SK-N-SH (cell line): ENCODE measurements around the gene RAMACL. TPM values are rescaled to one million over a fixed set of nuclear protein-coding genes. Genes with fewer than 3 reads are reported as not detected.

Experiments used
- CTCF ChIA-PET: fragments of 300-600, 350-600 bp; formaldehyde crosslinking; extraction: SDS; loops from one replicate; lab custom pipeline; 2021; lab: Yijun Ruan, JAX
- POLR2A ChIA-PET: fragments of 350-600 bp; sonication (Branson Sonifier 250); formaldehyde crosslinking; extraction: SDS; loops from one replicate; lab custom pipeline; 2020; ENCODE audit warnings: antibody characterized with exemption, inconsistent platforms; lab: Yijun Ruan, JAX
- DNase-seq: peaks from one replicate; pipeline ENCODE4 v3.0.0; 2012
- H2AFZ ChIP-seq: fragments of 200-600 bp; sonication (generic); 2 replicates; pipeline ENCODE4 v1.8.1; 2016; ENCODE audit warnings: antibody characterized with exemption, mild to moderate bottlenecking, low read depth
- H3F3A ChIP-seq: fragments of 200-600 bp; sonication (generic); replicated peaks from 2 replicates; pipeline ENCODE3; 2016; ENCODE audit warnings: antibody characterized with exemption, mild to moderate bottlenecking; ENCODE audit not compliant: insufficient read depth
- H3K27ac ChIP-seq, 2 experiments: fragments of 200-500 bp in 1 of 2; fragments of 200-600 bp in 1 of 2; sonication (Bioruptor generic) in 1 of 2; sonication (generic), shearing (Covaris generic) in 1 of 2; 2 replicates each; pipeline versions ENCODE4 v1.5.1 to v1.6.1; 2014 to 2016; ENCODE audit warnings: low read depth in 2 of 2, inconsistent platforms in 1 of 2, low read length in 1 of 2, mild to moderate bottlenecking in 1 of 2, mixed read lengths in 1 of 2
- H3K27me3 ChIP-seq: fragments of 200-600 bp; sonication (generic), shearing (Covaris generic); 2 replicates; pipeline ENCODE4 v1.6.1; 2016; ENCODE audit warnings: mixed run types; ENCODE audit not compliant: insufficient read depth
- H3K36me3 ChIP-seq, 2 experiments: fragments of 200-500 bp in 1 of 2; fragments of 200-600 bp in 1 of 2; sonication (Bioruptor generic) in 1 of 2; sonication (generic) in 1 of 2; replicated peaks in 1 of 2; 2 replicates each; pipeline versions ENCODE3 to v1.5.1; 2014 to 2016; ENCODE audit warnings: low read length in 1 of 2, mild to moderate bottlenecking in 1 of 2; ENCODE audit not compliant: insufficient read depth in 2 of 2, control insufficient read depth in 1 of 2
- H3K4me1 ChIP-seq, 2 experiments: fragments of 200-500 bp in 1 of 2; fragments of 200-600 bp in 1 of 2; sonication (Bioruptor generic) in 1 of 2; sonication (generic), shearing (Covaris generic) in 1 of 2; 2 replicates each; pipeline versions ENCODE4 v1.5.1 to v1.6.1; 2014 to 2016; ENCODE audit warnings: low read depth in 1 of 2, low read length in 1 of 2, mixed run types in 1 of 2; ENCODE audit not compliant: insufficient read depth in 2 of 2, control insufficient read depth in 1 of 2
- H3K4me2 ChIP-seq: fragments of 200-600 bp; sonication (generic), shearing (Covaris generic); 2 replicates; pipeline ENCODE4 v1.6.1; 2017; ENCODE audit warnings: mixed run types
- H3K4me3 ChIP-seq, 2 experiments: fragments of 200-500 bp in 1 of 2; fragments of 200-600 bp in 1 of 2; sonication (Bioruptor generic) in 1 of 2; sonication (generic), shearing (Covaris generic) in 1 of 2; 2 replicates each; pipeline versions ENCODE4 v1.5.1 to v1.8.1; 2014 to 2016; ENCODE audit warnings: low read depth in 2 of 2, inconsistent platforms in 1 of 2, low read length in 1 of 2, mild to moderate bottlenecking in 1 of 2, mixed read lengths in 1 of 2, moderate library complexity in 1 of 2
- H3K79me2 ChIP-seq: fragments of 200-600 bp; sonication (generic); 2 replicates; pipeline ENCODE4 v1.8.1; 2017; ENCODE audit warnings: mild to moderate bottlenecking; ENCODE audit not compliant: insufficient read depth
- H3K9ac ChIP-seq: fragments of 200-600 bp; sonication (generic); 2 replicates; pipeline ENCODE4 v1.6.1; 2017; ENCODE audit warnings: mixed run types
- H3K9me2 ChIP-seq: fragments of 200-600 bp; sonication (generic); 2 replicates; pipeline ENCODE4 v1.6.1; 2017; ENCODE audit warnings: mixed run types
- H3K9me3 ChIP-seq: fragments of 200-600 bp; sonication (generic); 2 replicates; pipeline ENCODE4 v1.6.1; 2017; ENCODE audit warnings: mixed run types, mild to moderate bottlenecking, moderate library complexity
- H4K20me1 ChIP-seq: fragments of 200-600 bp; sonication (generic); 2 replicates; pipeline ENCODE4 v1.6.1; 2017; ENCODE audit warnings: mild to moderate bottlenecking, mixed run types; ENCODE audit not compliant: insufficient read depth
- CHD2 ChIP-seq: fragments of 150-350 bp; IDR thresholded peaks from 2 replicates; pipeline ENCODE4 v1.6.1; 2018; ENCODE audit warnings: low read length; ENCODE audit not compliant: partially characterized antibody
- CTCF ChIP-seq: fragments of 200-600 bp; sonication (generic); IDR thresholded peaks from 2 replicates; pipeline ENCODE4 v1.6.1; 2017; ENCODE audit warnings: antibody characterized with exemption, mild to moderate bottlenecking, moderate library complexity
- ELF1 ChIP-seq: IDR thresholded peaks from 2 replicates; pipeline ENCODE4 v1.4.0; 2012
- EP300 ChIP-seq, 2 experiments: IDR thresholded peaks; 2 replicates each; pipeline versions ENCODE4 v1.4.0 to v1.6.1; 2012; ENCODE audit warnings: borderline replicate concordance in 1 of 2, low read depth in 1 of 2, low read length in 1 of 2
- EZH2phosphoT487 ChIP-seq: fragments of 200-600 bp; sonication (generic); IDR thresholded peaks from 2 replicates; pipeline ENCODE4 v1.6.1; 2017; ENCODE audit warnings: low read depth, mixed run types, mild to moderate bottlenecking, antibody characterized with exemption, moderate library complexity, borderline replicate concordance
- FOSL2 ChIP-seq: IDR thresholded peaks from 2 replicates; pipeline ENCODE4 v1.4.0; 2012; ENCODE audit warnings: low read depth, mild to moderate bottlenecking, moderate library complexity, borderline replicate concordance
- FOXJ3 ChIP-seq: sonication (generic); formaldehyde crosslinking; IDR thresholded peaks from 2 replicates; pipeline ENCODE4 v1.5.1; 2020; ENCODE audit warnings: mild to moderate bottlenecking, missing genetic modification reagents
- FOXM1 ChIP-seq: IDR thresholded peaks from 2 replicates; pipeline ENCODE4 v1.4.0; 2012; ENCODE audit warnings: low read depth, mild to moderate bottlenecking
- GABPA ChIP-seq: IDR thresholded peaks from 2 replicates; pipeline ENCODE4 v1.4.0; 2012; ENCODE audit warnings: low read depth, mild to moderate bottlenecking
- GATA2 ChIP-seq: sonication (generic); formaldehyde crosslinking; IDR thresholded peaks from 2 replicates; pipeline ENCODE4 v1.5.0; 2020; ENCODE audit warnings: mild to moderate bottlenecking, missing genetic modification reagents
- IRF3 ChIP-seq: fragments of 150-350 bp; IDR thresholded peaks from 2 replicates; pipeline ENCODE4 v1.6.1; 2016; ENCODE audit warnings: mild to moderate bottlenecking, low read depth, low read length
- MXI1 ChIP-seq: IDR thresholded peaks from 2 replicates; pipeline ENCODE4 v1.6.1; 2012; ENCODE audit warnings: mild to moderate bottlenecking, low read depth, low read length, improper control_type of control experiment
- NRF1 ChIP-seq: IDR thresholded peaks from 2 replicates; pipeline ENCODE4 v1.6.1; 2012; ENCODE audit warnings: low read depth, mild to moderate bottlenecking, low read length
- PBX3 ChIP-seq: IDR thresholded peaks from 2 replicates; pipeline ENCODE4; 2012
- RAD21 ChIP-seq: IDR thresholded peaks from 2 replicates; pipeline ENCODE4 v1.6.1; 2012; ENCODE audit warnings: mild to moderate bottlenecking, low read length
- RCOR1 ChIP-seq: fragments of 150-350 bp; IDR thresholded peaks from 2 replicates; pipeline ENCODE4 v1.6.1; 2017; ENCODE audit warnings: antibody characterized with exemption, low read length
- REST ChIP-seq: IDR thresholded peaks from 2 replicates; pipeline ENCODE4 v1.6.1; 2012; ENCODE audit warnings: mild to moderate bottlenecking, low read depth, low read length, moderate library complexity
- RXRA ChIP-seq: IDR thresholded peaks from 2 replicates; pipeline ENCODE4 v1.4.0; 2012; ENCODE audit warnings: low read depth, mild to moderate bottlenecking, borderline replicate concordance
- SIN3A ChIP-seq: IDR thresholded peaks from 2 replicates; pipeline ENCODE4 v1.6.1; 2012; ENCODE audit warnings: low read depth, mild to moderate bottlenecking, low read length, moderate library complexity, borderline replicate concordance
- SMC3 ChIP-seq: IDR thresholded peaks from 2 replicates; pipeline ENCODE4 v1.6.1; 2012; ENCODE audit warnings: low read depth, low read length, improper control_type of control experiment
- TAF1 ChIP-seq: IDR thresholded peaks from 2 replicates; pipeline ENCODE4 v1.6.1; 2012; ENCODE audit warnings: low read depth, mild to moderate bottlenecking, low read length, moderate library complexity, borderline replicate concordance
- TCF12 ChIP-seq: IDR thresholded peaks from 2 replicates; pipeline ENCODE4 v1.4.0; 2012
- TEAD4 ChIP-seq: IDR thresholded peaks from 2 replicates; pipeline ENCODE4 v1.4.0; 2012; ENCODE audit warnings: mild to moderate bottlenecking, borderline replicate concordance; ENCODE audit not compliant: insufficient read depth
- USF1 ChIP-seq: IDR thresholded peaks from 2 replicates; pipeline ENCODE4 v1.4.0; 2012; ENCODE audit warnings: low read depth, borderline replicate concordance
- USF2 ChIP-seq: fragments of 150-350 bp; IDR thresholded peaks from 2 replicates; pipeline ENCODE4 v1.6.1; 2017; ENCODE audit warnings: antibody characterized with exemption, low read length, low read depth, borderline replicate concordance
- WGBS: methylation state at CpG from one replicate; pipeline ENCODE4 v1.1.6; 2017; ENCODE audit warnings: low lambda C conversion rate; 5-methylcytosine and 5-hydroxymethylcytosine counted together
- polyA plus RNA-seq, 3 experiments: library from polyadenylated mRNA; depleted of rRNA; stranded (reverse); fragments of >200 nt; gene quantifications; 2 replicates each; pipeline ENCODE4 v1.2.3, GENCODE V29; 2012

Gene RAMACL
- polyA plus RNA-seq, 1 of the 3 experiments (the other 2 are of a cell fraction) = 0.10 TPM

- POLR2A ChIA-PET = no interaction called here
- peak overlapping the region; percentile 77 to 90; a peak in 3 of 4 replicates for H3K27ac ChIP-seq
- no peaks in the 10 kb centered on the region for H3K9me3 ChIP-seq
- WGBS = 19% methylated on average over 5 of the region's 5 CpGs
- peak overlapping the region; percentile 83 to 97 for H3K4me3 ChIP-seq
- H3K27me3 ChIP-seq = no peaks in the 10 kb centered on the region
- peak overlapping the region; percentile 97 for H3K4me2 ChIP-seq
- H4K20me1 ChIP-seq = no peaks in the 10 kb centered on the region; the same call in 1 of the 2 replicates
- H2AFZ ChIP-seq = no peak overlapping the region
- peaks cover 59% of the 10 kb centered on the region for H3K79me2 ChIP-seq
- H3K4me1 ChIP-seq = peaks cover 29 to 50% of the 10 kb centered on the region in 2 experiments
- H3K36me3 ChIP-seq = no peaks in the 10 kb centered on the region
- peak overlapping the region; percentile 96 for H3K9ac ChIP-seq
- H3F3A ChIP-seq = peaks cover 32% of the 10 kb centered on the region
- H3K9me2 ChIP-seq = no peaks in the 10 kb centered on the region
- CTCF ChIA-PET = interaction anchor here (1.5 kb wide), 1 partner anchor 225 kb away, joined by 5 read pairs; no protein-coding TSS in a partner anchor
- peak; percentile 46 for DNase-seq
- TF ChIP-seq FOXM1 = peak; percentile 37; the same call in 1 of the 2 replicates
- no peak for TF ChIP-seq EZH2phosphoT487
- TF ChIP-seq TEAD4 = 0 out of 2 replicates have a peak, but pooled peaks have one; percentile 23
- TF ChIP-seq CTCF = no peak
- no peak for TF ChIP-seq REST
- TF ChIP-seq PBX3 = peak; percentile 85
- TF ChIP-seq SMC3 = no peak
- no peak for TF ChIP-seq CHD2
- TF ChIP-seq TCF12 = peak; percentile 89
- no peak for TF ChIP-seq RXRA
- no peak for TF ChIP-seq USF1
- TF ChIP-seq GATA2 (CRISPR knock-in tag) = no peak
- no peak for TF ChIP-seq FOSL2
- TF ChIP-seq EP300 (IDR thresholded peaks at IDR 0.05; ENCODE audit: borderline replicate concordance in 1 of 2, low read depth in 1 of 2, low read length in 1 of 2) = peak; percentile 56 to 61; a peak in 3 of 4 replicates
- no peak for TF ChIP-seq ELF1
- no peak for TF ChIP-seq GABPA
- no peak for TF ChIP-seq NRF1
- TF ChIP-seq FOXJ3 (CRISPR knock-in tag) = no peak
- TF ChIP-seq IRF3 = no peak
- TF ChIP-seq USF2 = no peak
- TF ChIP-seq RCOR1 = peak; percentile 12; the same call in 1 of the 2 replicates
- TF ChIP-seq SIN3A = peak; percentile 87
- TF ChIP-seq MXI1 = peak; percentile 95
- TF ChIP-seq TAF1 = no peak
- TF ChIP-seq RAD21 = no peak
Measured at GRCh38 chr6:166625356-166625755, 38.9 kb upstream of the RAMACL start.
